HG03354 (cell line): ENCODE measurements around the gene OTUD5.
"Not testable (repeated sequence)": the region's sequence is repeated elsewhere in the genome, so short reads cannot be mapped to it uniquely, and the experiment has no call there.

ENCODE experiments used
- ATAC-seq: cut with Tn5 transposase; IDR thresholded peaks from one replicate; pipeline ENCODE4 v1.9.1; 2021; ENCODE audit warnings: mild to moderate bottlenecking; ENCODE audit not compliant: unreplicated experiment, poor library complexity, severe bottlenecking

Gene OTUD5, protein sequence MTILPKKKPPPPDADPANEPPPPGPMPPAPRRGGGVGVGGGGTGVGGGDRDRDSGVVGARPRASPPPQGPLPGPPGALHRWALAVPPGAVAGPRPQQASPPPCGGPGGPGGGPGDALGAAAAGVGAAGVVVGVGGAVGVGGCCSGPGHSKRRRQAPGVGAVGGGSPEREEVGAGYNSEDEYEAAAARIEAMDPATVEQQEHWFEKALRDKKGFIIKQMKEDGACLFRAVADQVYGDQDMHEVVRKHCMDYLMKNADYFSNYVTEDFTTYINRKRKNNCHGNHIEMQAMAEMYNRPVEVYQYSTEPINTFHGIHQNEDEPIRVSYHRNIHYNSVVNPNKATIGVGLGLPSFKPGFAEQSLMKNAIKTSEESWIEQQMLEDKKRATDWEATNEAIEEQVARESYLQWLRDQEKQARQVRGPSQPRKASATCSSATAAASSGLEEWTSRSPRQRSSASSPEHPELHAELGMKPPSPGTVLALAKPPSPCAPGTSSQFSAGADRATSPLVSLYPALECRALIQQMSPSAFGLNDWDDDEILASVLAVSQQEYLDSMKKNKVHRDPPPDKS

DNA sequence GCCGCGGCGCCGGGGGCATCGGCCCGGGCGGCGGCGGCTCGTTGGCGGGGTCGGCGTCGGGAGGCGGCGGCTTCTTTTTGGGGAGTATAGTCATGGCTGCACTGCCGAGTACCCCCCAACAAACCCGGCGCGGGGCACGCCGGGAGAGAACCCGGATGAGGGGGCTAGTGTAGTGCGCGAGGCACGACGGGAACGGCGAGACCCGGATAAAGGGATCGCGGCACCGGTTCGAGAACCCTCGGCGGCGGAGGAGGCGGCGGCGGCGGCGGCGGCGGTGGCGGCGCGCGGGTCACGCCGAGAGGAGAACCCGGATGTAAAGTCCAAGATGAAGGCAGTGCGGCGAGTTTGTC lies at the start of gene OTUD5:
OTUD5 (minus strand) TSS at position 131 of the 350 bp plus-strand sequence; CDS start at position 94, 37 bp downstream.
- ATAC-seq, result peak; percentile 44

DNA sequence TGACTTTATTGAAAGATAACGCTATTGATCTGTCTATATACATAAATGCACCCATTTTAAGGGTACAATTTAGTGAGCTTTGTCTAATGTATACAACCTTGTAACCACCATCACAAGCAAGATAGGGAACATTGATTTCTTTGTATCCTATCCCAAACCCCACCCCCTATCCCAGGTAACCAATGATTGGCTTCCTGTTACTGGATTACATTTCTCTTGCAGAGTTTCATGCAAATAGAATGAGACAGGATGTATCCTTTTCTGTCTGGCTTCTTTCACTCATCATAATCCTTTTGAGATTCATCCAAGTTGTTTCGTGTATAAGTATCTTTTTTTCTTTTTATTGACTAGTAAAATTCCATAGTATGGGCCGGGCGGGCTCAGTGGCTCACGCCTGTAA lies 46.3 kb upstream of the OTUD5 start:
- ATAC-seq, result no peak

DNA sequence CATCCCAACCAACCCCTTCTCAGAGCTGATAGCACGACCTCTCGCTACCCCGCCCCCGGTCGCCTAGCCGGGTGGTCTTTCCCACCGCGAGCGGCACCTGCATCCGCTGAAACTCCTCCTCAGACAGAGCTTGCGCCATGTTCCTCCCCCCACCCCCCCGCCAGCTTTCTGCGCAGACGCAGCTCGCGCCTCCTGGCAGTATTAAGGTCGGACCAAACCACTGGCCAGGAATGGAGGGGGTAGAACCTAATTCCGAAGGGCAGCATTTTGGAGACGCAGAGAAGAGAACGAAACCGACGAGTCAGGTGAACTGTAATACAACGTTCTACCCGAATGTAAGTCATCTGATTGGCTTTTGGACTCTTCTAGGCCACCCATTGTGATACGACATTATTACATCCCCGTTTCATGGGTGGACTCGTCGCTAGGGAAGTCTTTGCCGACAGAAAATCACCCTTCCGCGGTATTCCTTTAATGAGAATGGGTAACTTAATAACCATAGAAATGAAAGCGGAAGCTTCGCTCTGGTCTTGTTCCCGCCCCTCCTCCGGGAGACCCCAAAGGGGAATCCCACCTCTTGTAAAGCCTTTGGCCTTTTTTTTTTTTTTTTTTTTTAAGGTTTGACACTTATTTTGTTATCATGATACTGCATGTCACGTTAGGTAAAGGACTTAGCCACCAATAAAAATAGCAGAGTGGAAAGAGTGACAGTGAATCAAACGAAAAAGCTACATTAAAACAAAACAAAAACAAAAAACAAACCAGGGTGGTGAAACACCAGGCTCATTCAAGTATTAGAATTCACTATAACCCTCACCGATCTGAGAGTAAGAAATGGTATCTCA lies 44.9 kb upstream of the OTUD5 start, which contains the start of gene GRIPAP1:
GRIPAP1 (minus strand) TSS at position 174 of the 845 bp plus-strand sequence; CDS start at position 139, 35 bp downstream.
- ATAC-seq, result peak; percentile 74

DNA sequence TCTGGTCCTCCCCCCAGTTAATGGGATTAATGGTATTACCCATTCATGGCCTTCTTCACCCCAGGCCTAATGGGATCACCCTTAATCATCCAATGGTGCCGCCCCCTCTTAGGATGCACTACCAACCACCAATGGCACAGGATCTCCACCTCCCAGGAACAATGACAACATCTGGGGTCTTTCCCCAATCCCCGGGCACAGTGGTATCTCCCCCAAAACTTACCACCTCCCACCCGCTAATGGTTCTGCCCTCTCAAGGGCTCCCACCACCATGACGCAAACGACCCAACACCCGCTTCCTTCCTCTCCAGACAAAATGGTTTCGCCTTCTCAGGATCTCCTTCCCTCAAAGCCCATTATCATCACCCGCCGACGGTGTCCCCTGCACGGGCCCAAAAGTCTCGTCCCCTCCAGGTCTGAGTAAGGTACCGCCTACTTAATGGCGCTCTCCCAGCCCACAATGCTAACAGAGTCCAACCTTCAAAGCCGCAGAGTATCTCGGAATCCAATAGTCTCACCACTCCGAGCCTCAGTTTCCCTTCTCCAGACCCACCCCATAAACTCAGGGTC lies 44.2 kb upstream of the OTUD5 start:
- ATAC-seq, result peak; percentile 40

DNA sequence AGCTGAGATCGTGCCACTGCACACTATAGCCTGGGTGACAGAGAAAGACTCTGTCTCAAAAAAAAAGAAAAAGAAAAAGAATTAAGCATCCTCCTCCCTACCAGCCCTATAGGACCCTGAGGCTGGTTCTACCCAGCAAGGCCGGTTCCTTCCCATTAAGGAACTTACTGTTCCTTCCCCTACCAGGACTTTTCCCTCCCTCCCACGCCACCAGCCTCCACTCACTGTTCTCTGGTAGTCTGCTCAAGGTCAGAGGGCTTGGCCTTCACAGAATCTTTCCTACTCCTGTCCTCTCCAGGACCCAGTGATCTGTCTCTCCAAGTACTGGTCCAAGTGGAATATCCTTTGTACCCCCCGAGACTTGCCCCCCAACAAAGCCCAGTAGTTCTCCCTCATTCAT lies 43.2 kb upstream of the OTUD5 start:
- no peak for ATAC-seq

DNA sequence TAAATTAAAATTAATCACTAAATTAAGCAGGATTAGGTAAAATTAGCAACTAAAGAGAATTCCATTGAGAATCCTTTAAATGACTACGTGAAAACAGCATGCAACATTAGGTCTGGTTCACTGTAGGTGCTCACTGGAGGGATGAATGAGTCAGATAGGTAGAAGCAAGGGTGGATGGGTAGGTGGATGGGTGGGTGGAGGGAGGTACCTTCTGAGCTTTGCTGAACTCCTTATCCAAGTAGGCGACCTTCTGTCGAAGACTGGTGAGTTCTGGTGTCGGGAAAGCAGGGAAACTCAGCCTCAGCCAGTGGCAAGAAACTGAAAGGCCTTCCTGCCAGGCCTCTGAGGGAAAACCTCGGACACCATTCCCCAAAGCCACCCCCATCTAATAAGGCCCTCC lies 41.6 kb upstream of the OTUD5 start:
- no peak for ATAC-seq

DNA sequence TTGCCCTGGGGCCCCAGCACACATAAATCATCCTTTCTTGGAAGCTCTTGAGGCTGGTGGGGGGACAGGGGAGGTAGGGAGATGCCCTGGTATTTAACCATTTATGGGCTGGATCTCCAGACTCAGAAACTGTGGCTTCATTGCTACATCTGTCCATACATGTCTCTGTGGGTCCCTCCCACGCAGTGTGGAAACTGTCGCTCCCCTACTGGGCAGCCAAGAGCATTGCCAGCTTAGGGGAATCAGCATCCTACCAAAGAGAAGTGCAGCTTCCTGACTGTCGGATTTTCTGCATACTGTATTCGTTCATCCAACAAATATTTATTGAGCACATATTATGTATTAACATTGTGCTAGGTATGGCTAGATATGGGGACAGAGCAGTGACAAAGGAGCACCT lies 41.0 kb upstream of the OTUD5 start:
- no peak for ATAC-seq

DNA sequence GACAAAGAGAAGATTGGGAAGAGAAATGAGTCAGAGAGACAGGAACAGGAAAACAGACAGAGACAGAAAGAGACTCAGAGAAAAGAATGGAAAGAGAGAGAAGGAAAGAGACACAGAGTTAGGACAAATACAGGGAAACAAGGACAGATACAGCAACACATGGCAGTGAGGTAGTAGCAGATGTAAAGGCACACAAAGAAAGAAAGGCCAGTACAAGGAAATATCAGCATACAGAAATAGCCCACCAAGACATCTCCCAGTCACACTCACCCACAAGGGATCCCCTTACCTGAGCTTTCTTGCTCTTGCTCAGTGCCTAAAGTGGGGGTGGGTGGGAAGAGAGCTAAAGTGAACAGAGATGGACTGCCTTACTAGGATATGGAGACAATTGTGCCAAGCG lies 40.5 kb upstream of the OTUD5 start:
- ATAC-seq, result no peak

DNA sequence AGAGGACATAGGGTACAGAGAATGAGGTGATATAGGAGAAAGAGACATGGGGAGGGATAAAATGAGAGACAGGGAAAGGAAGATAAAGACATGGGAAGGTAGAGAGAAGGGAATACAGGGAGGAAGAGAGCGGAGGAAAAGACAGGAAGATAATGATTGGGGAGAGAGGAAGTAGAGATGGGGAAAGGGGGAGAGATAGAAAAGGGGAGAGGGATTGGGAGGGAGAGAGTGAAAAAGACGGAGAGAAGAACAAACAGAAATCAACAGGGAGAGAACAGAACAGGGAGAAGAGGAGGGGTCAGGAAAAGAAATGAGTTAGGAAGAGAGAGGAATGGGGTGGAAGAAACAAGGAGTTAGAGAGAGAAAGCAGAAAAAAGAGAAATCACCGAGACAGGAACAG lies 40.0 kb upstream of the OTUD5 start:
- ATAC-seq, result no peak

DNA sequence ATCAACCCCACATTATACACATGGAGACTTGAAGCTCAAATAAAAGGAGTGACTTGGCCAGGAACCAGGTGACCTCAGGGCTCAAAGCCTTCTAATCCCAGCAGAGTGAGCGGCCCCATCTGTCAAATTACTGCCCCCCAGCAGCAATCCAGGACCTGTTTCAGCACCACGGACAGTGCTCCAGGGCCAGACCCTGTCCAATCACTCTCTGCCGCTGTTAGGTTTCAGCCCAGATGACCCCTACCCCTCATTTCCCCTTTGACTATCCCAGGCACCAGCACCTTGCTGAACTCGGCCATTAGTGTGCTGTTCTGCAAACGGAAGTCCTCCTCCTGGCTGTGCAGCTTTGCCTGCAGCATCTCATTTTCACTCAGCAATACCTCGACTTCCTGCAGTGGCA lies 39.6 kb upstream of the OTUD5 start:
- ATAC-seq, result no peak

DNA sequence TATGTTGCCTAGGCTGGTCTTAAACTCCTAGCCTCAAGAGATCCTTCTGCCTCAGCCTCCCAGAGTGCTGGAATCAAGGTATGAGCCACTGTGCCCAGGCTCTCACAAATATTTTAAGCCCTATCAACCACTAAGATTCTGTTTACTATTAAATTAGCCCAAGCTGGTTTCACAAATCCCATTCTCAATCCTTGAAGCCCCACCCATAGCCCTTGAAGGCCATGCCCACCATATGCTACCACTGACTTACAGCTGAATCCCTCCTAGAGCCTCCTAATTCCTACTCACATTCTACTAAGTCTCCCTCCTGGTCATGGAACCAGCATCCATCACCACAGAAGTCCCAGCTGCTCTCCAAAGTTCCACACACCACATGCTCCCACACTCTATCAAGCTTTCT lies 34.9 kb upstream of the OTUD5 start:
- no peak for ATAC-seq

DNA sequence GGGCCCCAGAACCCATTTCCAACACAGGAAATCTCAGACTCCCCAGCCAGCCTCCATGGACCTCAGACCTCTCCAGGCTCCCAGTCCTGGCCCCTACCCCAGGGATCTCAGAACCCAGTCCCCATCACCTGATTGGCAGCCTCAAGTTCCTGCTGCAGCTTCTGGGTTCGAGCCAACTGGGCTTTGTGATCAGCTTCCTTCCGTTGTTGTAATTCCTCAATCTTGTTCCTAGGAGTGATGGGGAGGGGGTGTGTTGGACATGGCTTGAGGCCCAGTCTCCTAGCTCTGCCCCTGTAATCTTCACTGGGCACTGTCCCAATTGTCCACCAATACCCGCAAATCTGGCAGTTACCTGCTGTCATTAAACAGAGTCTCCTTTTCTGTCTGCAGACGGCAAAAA lies 32.1 kb upstream of the OTUD5 start:
- ATAC-seq, result no peak

DNA sequence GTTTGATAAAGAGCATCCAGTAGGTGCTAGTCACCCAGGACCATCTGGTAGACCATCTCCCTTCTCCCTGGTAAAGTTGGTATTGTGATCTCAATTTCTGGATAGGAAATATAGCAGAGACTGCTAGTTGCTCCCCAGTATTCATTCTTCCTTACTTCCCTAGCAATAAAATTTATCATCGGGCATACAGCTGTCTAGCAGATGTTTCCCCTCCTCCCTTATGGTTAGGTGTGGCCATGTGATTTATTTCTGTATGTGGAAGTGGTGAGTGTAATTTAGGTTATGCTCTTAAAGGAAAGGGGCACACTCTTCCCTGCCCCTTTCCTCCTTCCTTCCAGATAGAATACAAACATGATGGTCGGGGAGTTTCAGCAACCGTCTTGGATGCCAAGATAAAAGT lies 26.5 kb upstream of the OTUD5 start:
- ATAC-seq, result no peak

DNA sequence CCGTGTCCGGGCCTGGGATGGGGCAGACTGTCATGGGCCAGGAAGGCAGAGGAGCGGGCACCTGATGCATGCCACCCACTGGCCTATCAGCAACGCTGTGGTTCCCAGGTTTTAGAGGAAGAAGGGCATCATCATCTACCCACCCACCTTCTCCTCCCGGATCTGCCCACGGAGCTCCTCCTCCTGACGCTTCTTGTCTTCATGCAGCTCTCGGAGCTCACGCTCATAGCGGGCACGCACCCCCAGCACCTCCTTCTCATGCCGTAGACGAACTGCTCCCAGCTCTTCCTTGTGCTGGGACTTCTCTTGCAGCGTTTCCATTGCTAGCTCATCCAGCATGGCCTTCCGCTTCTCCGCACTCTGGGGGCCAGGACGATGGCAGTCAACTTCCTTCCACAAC lies 25.7 kb upstream of the OTUD5 start:
- ATAC-seq, result no peak

DNA sequence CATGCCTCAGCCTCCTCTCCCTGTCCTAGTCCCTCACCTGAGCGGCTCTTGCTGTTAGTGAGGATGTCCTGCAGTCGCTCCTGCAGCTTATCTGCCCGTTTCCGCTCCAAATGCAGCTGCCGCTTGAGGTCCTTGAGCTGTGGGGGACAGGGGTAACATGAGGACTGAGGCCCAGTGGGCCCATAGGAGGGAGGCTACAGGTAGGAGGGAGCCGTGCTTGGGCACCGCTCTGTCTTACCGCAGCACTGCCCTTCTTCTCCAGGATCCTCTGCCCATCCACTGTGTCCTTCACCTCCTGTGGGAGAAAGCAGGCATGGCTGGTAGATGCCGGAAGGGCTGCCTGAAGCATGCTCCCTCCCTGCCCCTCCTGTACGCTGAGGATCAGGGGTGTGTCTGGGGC lies 23.8 kb upstream of the OTUD5 start:
- ATAC-seq, result no peak

DNA sequence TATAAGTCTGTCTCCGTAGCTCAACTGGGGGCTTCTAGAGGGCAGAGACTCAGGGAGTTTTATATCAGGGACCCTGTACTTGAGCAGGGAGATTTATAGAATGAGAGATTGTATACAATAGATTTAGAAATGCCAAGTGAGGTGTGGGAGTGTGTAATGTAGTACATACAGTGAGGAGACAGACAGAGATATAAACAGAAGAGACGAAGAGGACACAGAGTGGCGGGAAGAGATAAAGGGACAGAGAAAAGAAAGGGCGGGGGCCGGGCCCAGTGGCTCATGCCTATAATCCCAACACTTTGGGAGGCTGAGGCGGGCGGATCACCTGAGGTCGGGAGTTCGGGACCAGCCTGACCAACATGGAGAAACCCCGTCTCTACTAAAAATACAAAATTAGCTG lies 22.9 kb upstream of the OTUD5 start:
- ATAC-seq, result not testable (repeated sequence)

DNA sequence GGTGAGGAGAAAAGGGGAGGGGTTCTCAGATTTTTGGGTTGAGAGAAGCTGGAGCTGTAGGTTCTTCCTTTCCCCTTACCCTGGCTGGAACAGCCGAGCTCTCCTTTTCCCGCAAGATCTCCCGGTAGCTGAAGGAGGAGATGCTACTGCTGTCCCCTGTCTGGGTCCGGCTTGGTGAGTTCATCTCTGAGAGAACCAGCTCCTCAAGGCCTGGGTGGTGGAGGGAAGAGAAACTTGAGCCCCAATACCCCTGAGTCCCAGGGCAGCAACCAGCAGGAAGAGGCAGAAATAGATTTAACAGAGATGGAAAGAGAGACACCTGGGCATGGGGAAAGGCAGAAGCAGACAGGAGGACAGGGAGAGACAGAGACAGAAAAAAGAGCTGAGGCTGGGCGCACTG lies 20.8 kb upstream of the OTUD5 start:
- ATAC-seq, result no peak

DNA sequence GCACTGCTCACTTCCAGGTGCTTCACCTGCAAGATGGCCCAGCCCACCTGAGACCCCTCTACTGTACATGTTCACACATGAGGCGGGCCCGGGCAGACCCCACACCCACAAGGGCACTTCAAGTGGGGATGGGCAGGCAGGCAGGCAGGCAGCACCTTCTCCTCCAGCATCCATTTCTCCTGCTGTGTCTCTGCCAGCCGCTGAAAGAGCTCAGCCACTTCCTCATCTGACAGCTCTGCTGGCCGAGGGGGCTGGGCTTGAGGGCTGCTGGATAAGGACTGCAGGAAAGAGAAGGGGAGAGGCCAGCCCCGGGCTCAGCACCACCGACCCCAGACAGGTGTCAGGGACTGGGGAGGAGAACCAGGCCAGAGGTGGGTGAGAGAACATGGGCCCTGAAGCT lies 18.7 kb upstream of the OTUD5 start:
- no peak for ATAC-seq

DNA sequence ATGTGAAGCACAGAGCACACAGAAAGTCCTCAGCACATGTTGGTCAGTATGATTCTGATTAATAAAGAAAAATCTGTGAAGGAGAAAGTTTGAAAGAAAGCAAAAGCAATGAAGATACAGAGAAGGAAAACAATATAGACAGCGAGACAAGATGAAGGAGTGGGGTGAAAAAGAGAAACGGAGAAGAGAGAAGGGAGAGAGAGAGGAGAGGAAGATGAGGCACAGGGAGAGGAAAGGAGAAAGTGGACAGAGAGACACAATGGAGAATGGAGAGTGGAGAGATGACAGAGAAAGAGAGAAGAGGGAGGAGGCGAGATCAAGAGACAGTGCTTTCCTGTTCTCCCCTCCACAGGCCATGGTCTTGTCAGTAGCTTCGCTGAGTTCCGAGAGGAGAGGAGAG lies 18.1 kb upstream of the OTUD5 start:
- no peak for ATAC-seq

DNA sequence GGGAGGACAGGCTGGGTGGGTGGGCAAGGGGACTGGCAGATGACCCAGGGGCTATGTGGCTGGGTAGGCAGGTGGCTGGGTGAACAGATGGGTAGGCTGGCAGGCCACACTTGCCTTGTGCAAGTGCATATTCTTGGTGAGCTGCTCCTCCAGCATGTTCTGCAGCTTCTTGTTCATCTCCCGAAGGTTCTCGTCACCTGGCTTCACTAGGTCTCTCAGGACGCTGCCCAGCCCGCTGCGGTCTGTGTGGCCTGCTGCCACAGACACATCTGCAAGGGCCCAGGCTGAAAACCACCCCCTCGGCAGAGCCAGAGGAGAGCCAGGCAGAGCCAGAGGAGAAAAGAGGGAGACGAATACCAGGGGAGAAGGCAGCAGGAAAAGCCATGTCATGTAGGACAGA lies 17.6 kb upstream of the OTUD5 start:
- ATAC-seq, result no peak
